COLO668 (cell line): Measurements from ENCODE around the gene CADM3.

ENCODE experiments used
- DNase-seq: peaks from one replicate; lab custom pipeline; 2025; ENCODE audit not compliant: unreplicated experiment; lab: John Stamatoyannopoulos, UW

Gene CADM3

GRCh38 chr1:159171254-159171687 is at the start of gene CADM3:
Gene CADM3, plus strand, starts transcription at chr1:159171615. Its CDS starts 151 bp downstream, at chr1:159171766.
- no peak for DNase-seq

- DNase-seq, result no peak
Observed at GRCh38 chr1:159122005-159122621, 49.3 kb upstream of the CADM3 start.

GRCh38 chr1:159123587-159123986 is 47.8 kb upstream of the CADM3 start:
- DNase-seq, result no peak

- peak; percentile 60 for DNase-seq
Observed at GRCh38 chr1:159132271-159132881, 39.0 kb upstream of the CADM3 start.

GRCh38 chr1:159140474-159140873 is 30.9 kb upstream of the CADM3 start:
- no peak for DNase-seq

- no peak for DNase-seq
Observed at GRCh38 chr1:159141584-159142390, 29.6 kb upstream of the CADM3 start.

GRCh38 chr1:159142391-159142663 is 29.1 kb upstream of the CADM3 start:
- no peak for DNase-seq

- DNase-seq, result no peak
Observed at GRCh38 chr1:159142726-159143510, 28.5 kb upstream of the CADM3 start.

GRCh38 chr1:159144571-159144970 is 26.8 kb upstream of the CADM3 start:
- DNase-seq, result no peak

GRCh38 chr1:159146980-159147379 is 24.4 kb upstream of the CADM3 start:
- no peak for DNase-seq

- no peak for DNase-seq
Observed at GRCh38 chr1:159152031-159152430, 19.4 kb upstream of the CADM3 start.

- peak; percentile 41 for DNase-seq
Observed at GRCh38 chr1:159161001-159161718, 10.3 kb upstream of the CADM3 start.

GRCh38 chr1:159161719-159162026 is 9.7 kb upstream of the CADM3 start:
- DNase-seq, result no peak

GRCh38 chr1:159162516-159163265 is 8.7 kb upstream of the CADM3 start:
- no peak for DNase-seq

GRCh38 chr1:159163614-159164228 is 7.7 kb upstream of the CADM3 start:
- no peak for DNase-seq

GRCh38 chr1:159168043-159168442 is 3.4 kb upstream of the CADM3 start:
- DNase-seq, result no peak

GRCh38 chr1:159170639-159171038 is 776 bp upstream of the CADM3 start:
- DNase-seq, result no peak

GRCh38 chr1:159171688-159172501 is 480 bp downstream of the CADM3 start:
- DNase-seq, result no peak
